Activated CD8-positive, alpha-beta memory T cell treated with anti-CD3 and anti-CD28 coated beads, Interleukin-2, amount 50 U/mL, for 1 hour (primary cell): Measurements from ENCODE around the gene PSMB3.
A peak's percentile ranks its signal among the peaks of the same experiment; 100 is the strongest.

Experiments used
- DNase-seq: peaks from one replicate; pipeline ENCODE4 v3.0.0-alpha.2; 2020; ENCODE audit errors: extremely low read depth

The PSMB3 gene

DNA sequence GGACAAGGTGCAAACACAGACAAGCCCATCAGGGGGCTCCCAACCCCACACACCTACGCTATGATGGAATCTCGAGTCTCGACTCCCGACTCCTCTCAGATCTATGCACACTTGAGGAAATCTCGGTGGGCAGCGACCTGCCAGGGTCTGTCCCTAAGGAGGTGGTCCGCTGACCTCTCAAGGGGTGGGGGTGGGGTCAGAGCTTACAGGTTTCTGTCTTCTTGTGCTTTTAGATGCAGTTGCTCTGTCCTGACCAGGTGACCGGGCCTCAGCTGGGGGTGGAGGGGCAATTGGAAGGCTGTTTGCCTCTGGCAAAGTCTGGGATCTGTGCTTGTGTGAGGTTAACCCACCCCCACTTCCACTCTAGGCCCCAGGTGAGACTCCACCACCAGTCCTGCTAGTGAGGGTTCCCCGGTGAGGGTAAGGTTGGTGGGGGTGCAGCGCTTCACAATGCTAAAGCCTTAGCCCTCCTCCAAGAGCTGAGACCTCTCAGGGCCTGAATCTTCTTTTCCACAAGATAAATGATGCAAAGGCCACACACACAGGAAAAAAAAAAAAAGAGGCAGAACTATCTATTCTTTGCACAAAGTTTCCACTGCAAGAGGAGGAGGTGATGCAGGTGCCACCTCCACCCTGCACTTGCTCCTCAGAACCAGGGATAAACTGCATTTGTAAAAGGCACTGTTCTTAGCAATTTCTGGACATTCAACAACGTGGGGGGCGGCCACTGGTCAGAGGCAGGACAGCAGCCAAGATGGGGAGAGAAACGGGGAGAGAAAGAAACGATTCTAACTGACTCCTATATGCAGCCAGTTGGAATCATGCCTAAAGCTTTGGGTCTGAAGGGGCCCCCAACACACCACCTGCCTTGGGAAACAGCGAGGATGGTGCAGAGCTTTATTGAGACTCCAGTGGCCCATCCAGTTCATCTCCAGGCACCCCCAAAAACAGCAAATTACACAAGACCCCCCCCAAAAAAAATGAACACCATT, 18.3 kb upstream of the PSMB3 start:
- no peak for DNase-seq

DNA sequence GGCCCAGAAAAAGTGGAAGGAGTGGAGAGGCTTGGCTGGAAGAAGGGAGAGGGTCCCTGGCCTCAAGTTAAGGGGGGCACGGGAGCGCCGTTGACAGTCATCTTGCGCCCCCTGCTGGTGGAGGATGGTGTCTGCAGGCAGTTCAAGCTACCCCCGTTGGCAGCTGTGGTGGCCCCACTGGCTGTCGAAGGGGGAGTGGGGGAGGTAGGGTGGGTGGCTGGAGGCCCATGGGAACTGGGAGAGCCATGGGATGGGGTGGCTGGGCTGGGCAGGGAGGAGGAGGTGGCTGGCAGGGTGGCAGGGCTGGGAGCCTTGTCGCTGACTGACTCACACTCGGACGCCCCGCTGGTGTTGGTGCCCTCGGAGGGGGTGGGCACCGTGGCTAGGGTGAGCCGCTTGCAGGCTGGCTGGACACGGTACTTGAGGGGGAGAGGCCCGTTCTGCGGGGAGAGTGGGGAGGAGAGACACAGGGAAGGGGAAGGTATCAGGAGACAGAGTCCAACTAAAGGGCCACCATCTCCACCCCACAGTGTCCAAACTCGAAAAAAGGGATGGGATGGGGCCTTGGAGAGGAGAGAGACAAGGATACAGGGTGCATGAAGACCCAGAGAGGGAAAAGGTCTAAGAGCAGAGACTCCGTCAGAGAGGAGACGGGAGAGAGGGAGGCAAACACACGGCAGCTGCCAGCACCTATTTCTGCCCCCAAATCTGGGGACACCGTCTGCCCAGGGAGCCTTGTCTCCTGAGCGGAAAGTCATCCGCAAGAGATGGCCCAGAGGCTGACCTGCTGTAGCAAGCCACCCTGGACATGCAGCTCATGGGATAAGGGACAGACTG, 17.2 kb upstream of the PSMB3 start:
- peak; percentile 61 for DNase-seq

DNA sequence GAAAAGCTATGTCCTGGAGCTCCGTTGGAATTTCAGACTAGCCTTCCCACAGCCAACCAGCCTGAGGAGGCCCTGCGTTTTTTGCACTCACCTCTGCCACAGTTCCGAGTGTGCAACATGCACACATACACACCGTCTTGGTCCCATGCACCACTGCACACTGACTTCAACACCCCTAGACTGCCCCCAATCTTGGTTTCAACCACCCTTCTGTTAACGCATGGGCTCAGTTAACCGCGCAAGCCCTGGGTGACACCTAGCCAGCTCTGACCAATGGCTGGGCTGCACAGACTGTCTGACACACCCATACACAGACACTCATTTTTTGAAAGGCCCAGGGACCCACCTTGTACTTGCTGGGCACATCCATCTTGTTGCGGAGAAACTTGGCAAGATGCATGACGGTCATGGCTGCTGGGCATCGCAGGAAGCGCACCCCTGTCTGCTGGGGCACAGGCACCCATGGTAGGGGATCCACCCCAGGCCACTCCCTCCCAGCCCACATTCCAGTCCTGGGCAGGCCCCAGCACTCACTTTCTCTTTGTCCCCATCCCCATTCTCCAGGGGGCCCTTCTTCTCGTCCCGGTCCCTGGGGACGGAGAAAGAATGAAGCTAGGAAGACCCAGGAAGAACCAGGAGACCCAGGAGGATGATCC, 14.4 kb upstream of the PSMB3 start:
- no peak for DNase-seq

DNA sequence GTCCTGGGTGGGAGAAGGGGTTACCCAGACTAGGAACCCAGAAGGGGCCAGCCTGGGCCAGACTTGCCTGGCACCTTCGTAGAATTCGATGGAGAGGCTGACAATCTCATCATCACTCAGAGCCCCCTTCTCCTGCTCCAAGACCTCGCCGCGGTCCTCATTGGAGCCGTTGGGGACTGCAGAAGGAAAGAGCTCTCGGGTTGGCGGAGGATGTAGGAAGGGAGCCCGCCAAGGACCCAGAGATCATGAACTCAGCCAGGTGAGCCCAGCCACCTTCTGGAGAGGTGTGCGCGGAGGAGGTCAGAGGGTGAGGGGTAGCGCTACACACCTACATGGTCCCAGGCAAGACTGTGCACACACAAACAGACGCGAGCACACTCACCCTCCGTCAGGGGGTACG, 13.9 kb upstream of the PSMB3 start:
- no peak for DNase-seq

DNA sequence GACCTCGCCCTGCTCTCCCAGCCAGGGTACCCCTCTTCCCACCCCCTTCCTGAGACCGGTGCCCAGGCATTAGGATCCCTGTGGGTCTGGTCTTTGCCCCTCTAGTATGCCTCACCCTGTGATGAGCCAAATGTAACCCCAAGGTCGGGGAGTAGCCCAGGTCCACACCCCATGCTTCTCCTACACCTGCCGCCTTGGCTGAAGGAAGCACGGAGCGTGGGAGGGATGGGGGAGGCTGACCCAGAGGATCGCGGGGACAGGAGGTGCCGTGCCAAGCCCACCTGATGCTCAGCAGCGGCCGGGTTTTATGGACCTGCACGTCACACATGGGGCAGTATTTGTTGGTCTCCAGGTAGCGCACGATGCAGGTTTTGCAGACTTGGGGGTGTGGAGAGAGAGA, 13.2 kb upstream of the PSMB3 start:
- no peak for DNase-seq

DNA sequence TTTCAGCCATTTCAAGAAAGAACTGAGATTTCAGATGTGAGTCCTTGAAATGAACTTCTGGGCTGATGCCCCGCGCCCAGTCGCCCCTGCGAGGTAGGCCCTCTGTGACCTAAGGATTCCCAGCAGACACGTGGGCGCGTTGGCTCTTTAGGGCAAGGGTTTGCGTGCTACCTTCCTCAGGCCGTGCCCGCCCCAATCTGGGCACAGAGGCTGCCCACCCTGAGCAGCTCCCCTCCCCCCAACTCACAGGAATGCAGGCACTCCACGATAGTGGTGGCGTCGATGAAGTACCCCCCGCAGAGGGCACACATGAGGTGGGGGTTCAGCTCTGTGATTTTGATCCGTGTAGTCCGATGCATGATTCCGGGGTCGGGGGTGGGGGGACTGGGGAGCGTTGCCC, 12.5 kb upstream of the PSMB3 start:
- no peak for DNase-seq

DNA sequence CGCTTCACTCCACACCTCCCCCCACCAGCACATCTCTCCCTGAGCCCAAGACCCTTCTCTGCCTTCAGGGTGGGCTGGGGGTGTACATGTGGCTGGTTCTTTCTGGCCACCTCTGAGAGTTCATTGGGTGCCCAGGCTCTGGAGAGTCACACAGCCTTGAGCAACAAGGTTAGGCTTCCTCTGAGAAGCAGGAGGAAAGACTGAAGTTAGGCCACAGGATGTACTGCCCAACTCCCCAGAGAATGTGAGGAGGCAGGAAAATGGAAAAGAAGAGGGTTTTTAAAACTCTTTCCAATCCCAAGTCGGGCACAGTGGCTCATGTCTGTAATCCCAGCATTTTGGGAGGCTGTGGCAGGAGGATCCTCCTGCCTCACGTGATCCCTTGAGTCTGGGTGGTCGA, 11.7 kb upstream of the PSMB3 start:
- no peak for DNase-seq

DNA sequence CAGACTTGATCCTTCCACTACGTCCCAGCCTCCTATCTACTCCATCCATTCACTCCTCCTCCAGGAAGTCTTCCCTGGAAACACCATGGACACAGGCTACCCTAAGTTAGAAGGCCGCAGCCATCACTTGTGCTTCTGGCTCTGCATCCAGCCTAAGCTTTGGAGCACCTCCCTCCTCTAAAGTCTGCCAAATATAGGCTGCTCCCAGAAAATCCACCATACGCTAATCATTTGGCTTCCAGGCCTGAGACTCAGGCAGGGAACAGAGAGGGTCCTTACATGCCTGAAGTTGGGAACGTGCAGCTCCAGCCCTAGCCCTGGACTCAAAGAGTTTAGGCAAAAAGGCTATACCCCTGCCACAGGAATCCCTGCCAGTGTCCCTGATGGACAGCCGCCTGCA, 11.1 kb upstream of the PSMB3 start:
- no peak for DNase-seq

DNA sequence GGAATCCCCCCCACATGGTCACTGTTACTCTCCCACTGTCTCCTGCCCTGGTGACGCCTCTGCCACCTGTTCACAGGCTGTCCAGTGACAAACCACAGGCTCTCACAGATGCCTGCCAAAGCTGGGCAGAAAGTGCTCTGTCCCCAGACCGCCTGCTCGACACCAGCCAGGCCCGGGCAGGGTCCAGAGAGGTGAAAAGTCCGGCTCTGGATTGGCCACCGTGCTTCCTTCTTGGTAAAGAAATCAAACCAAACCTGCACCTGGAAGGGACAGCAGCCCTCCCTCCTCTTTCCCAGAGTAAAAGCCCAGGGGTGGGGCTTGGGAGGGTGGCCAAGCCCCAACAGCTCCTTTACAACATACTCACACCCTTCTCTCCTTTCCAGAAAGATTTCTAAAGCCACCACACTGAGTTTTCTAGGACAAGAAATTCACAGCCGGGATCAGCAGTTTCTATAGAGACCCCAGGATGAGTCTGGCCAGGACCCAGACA, 10.6 kb upstream of the PSMB3 start:
- no peak for DNase-seq

DNA sequence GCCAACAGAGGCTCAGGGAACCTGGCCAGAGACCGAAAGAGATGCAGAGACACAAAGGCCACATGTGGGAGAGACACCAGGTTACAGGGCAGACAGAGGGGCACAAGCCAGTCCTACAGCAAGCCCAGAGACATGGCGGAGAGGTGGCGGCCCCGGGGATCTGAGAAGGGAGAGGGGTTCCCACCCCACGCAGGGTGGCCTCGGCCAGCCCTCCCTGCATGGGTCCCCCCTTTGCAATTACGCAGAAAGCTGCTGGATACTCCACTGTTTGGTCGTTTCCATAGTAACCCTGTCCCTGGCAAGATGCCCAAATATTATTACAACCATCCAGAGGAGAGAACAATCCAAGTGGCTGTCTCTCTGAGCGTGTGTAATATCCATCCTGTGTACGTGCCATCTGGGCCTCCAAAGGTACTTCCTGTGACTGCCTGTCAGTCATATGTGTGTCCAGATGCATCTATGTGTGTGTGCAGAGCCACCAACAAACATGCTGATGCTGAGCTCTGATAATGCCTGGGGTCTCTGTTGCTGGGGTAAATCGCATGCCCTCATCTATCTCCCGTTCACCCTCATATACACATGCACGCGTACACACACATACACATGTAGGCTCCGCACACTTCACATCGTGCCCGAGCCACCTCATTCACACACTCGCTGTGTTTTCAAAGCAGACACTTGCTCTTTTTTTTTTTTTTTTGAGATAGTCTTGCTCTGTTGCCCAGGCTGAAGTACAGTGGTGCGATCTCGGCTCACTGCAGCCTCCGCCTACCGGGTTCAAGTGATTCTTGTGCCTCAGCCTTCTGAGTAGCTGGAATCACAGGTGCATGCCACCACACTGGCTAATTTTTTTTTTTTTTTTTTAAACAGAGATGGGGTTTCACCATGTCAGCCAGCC, 9.9 kb upstream of the PSMB3 start:
- DNase-seq, result no peak

DNA sequence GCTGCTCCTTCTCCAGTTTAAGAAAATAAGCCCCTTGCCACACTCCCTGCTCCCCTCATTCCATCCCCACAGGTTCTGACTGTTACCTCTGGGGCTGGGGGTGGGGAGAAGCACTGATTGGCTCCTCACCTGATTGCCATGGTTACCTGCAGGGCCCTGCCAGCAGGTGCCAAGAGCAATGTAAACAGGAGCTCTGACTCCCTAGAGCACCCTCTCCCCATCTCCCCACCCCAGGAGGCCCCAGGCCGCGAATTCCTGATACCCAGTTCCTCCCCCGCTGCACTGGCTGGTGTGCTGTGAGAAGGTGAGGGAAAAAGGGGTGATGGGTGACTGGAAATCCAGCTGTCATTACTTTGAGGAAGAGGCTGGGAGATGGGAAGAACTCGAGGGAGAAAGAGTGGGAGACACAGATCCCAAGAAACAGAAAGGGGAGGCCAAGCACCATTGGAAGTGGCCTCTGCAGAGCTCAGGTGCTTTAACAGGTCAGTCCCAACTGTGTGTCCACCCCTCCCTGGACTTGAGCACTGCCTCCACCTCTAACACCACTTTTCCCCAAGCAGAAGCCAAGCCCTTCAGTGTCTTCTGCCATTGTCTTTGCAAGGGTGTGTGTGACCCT, 8.9 kb upstream of the PSMB3 start:
- DNase-seq, result no peak

DNA sequence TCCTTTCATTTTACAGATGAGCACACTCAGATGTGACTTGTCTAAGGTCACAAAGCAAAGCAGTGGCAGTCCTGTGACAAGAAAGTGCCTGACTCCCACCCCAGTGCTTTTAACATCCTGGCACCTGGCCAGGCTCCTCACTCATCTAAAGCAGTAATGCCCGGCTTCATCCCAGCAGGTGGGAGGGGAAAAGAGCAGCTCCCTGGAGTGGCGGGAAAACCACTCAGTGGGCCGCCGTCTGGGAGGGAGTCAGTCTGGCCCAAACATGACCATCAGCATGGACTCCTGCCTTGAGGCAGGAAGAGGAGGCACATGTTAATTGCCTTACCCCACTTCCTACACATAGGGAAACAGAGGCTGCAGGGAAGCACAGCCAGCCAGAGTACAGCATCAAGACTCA, 7.0 kb upstream of the PSMB3 start:
- no peak for DNase-seq

DNA sequence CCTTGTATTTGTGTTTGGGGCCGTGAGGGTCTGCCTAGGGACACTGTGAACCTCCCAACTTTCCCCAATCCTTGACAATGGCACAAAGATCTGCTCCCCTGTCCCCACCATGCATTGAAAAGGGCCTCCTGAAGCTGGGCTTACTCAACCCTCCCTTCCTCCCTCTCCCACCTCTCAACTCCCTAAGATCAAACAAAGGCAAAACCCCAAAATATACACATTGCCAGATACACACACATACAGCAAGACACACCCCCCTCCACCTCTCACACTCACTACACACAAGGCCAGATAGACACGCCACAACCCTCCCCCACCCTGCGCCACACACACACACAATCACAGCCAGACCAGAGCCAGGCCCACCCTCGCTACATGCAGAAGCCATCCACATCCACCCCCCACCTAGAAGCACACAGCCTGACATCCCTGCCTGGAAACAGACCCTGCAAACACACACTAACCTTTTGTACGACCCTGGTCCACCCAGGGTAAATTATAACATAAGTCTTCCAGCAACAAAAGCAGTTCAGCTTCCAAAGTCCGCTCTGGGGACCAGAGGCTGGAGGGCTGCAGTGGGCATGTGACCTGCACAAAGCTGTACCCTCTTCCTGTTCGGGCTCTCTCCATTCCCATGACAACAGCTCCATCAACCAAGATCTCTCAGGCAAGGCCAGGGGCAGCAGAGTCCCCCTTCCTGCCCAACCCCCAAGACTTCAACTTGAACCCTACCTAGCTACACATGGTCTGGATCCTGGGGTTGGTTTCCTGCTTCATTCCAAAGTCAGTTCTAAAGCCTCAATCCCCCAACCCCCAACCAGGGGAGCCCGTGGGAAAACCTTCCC, 6.3 kb upstream of the PSMB3 start:
- no peak for DNase-seq

DNA sequence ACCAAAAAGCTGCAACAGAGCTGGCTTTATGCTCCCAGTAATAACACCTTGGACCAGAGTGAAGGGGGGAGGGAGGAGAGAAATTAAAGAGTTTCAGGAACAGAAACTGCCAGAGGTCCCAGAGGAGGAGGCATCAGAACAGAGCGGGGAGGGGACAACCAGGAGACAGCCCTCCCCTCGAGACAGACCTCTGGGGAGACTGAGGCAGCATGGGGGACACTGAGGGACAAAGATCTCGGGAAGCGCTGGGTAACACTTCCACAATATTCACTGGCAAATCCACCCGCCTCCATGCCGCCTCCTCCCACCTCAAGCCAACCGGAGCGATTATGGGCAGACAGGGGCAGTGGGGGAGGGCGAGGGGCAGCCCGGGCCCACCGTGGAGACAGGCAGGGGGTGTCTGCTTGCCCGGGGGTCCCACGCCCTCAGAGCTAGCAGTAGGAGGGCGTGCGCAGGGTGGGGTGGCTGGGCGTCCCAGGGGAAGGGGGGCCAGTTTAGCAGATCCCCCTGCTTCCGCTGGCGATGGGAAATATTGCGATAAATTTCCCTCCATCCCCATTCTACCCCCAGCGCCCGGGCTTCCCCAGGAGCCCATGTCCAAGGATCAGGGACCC, 5.6 kb upstream of the PSMB3 start:
- DNase-seq, result no peak

DNA sequence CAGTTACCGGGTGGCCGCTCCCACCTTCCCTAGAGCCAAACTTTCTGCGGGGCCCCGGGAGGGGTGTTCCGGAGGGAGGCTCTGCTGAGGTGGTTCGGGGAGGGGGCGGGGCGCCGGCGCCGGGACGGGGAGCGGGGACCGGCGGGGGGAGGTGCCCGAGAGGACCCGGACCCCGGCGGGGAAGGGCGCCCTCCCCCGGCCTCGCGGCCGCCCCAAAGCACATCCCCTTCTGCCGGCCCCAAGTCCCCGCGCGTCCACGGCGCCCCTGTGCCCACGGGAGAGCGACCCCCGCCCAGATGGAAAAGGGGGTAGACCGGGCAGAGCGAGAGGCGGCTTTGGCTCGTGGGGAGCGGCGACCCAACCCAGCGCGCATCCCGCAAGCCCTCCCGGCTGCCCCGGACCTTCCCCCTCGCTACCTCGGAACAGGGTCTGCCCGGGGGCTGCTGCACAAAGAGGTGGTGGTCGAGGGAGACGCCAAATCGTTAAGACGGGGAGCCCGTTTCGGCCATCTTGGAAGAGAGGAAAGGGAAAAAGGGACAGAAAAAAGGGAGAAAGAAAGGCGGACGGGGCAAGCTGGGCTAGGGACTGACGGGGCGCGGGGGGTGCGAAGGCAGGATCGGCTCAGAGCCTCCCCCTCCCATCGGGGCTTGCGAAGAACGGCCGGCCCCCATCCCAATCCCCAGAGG, 4.9 kb upstream of the PSMB3 start:
- no peak for DNase-seq

DNA sequence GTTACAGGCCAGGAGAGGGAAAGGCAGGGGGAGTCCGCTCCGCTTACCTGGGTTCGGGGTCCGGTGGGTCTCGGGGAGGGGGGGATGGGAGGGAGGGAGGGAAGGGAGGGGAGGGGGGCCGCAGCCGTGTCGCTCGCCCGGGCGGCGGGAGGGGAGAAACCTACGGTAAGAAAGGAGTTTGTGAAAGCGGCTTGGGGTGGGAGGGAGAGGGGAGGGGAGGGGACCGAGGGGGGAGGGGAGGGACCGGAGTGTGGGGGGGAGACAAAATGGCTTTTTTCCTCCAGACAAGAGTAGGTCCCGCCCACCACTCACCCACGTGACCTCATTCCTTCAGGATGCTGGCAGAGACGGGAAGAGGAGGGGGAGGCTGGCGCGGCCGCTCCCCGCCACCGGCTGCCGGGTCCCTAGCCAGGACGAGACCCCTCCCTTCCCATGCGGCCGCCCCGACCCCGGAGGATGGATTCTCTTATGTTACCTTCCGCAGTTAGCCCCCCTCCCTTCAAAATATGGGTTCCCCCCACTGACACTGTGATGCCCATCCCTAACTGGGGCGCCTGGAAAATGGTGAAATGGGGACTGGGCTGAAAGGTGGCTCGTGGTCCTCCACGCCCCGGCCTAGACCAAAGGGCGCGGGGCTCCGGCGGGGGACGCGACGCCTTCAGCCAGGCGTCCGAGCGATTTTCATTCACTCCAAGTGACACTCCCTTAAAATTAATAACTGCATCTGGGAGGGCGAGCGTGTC, 4.2 kb upstream of the PSMB3 start, which contains the start of gene PCGF2:
TSS of gene PCGF2 (minus strand) at position 188 of the 743 bp plus-strand sequence. CDS start 7,934 bp downstream, outside the sequence.
- no peak for DNase-seq

DNA sequence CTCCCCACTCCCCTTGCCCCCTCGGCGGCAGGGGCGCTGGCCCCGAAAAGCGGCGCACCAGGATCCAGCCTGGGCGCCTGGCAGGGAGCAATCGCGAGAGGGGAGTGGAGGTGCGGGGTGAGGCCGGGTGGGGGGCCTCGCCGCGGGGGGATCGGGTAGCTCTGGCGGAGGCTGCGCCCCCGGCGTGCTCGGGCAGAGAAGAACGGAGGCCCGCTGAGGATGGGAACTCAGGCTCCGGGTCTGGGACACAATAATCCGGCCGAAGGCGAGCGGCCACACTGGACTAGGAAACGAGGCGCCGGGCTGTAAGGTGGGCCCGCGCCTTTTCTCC, 3.7 kb upstream of the PSMB3 start:
- DNase-seq, result no peak
